A673 (cell line): ENCODE measurements around the gene FLRT2. TPM values are rescaled to one million over a fixed set of nuclear protein-coding genes. Genes with fewer than 3 reads are reported as not detected.

ENCODE experiments used
- BruUV-seq: library from RNA; stranded (reverse); fragments of 400-500 nt; replicated peaks from 2 replicates; lab custom pipeline; 2021; lab: Mats Ljungman, UMichigan
- CTCF ChIA-PET: fragments of 300-600 bp; sonication (Branson Sonifier 250); formaldehyde crosslinking; loops from one replicate; lab custom pipeline; 2022; ENCODE audit warnings: antibody characterized with exemption; lab: Charles Lee
- POLR2A ChIA-PET: fragments of 300-600 bp; sonication (Branson Sonifier 250); formaldehyde crosslinking; loops from one replicate; lab custom pipeline; 2022; ENCODE audit warnings: antibody characterized with exemption; ENCODE audit not compliant: low non-redundant PET; lab: Charles Lee
- DNase-seq: peaks from one replicate; pipeline ENCODE4 v3.0.0-alpha.2; 2015; ENCODE audit warnings: low spot score
- H3K27ac ChIP-seq: fragments of 200-600 bp; sonication (generic); 2 replicates; pipeline ENCODE4 v1.5.1; 2016; ENCODE audit warnings: mixed run types, low read depth, mild to moderate bottlenecking, mixed read lengths, antibody characterized with exemption, low read length; ENCODE audit not compliant: poor library complexity, severe bottlenecking
- H3K27me3 ChIP-seq: fragments of 200-600 bp; sonication (generic); replicated peaks from 2 replicates; pipeline ENCODE4 v1.6.1; 2017; ENCODE audit warnings: mixed run types, low read depth, mild to moderate bottlenecking, mixed read lengths, antibody characterized with exemption, low read length; ENCODE audit not compliant: insufficient read depth, poor library complexity
- H3K36me3 ChIP-seq: fragments of 200-600 bp; sonication (generic); 2 replicates; pipeline ENCODE4 v1.6.1; 2016; ENCODE audit warnings: mixed run types, mild to moderate bottlenecking, mixed read lengths, antibody characterized with exemption, low read length; ENCODE audit not compliant: insufficient read depth, poor library complexity, severe bottlenecking
- H3K4me1 ChIP-seq: fragments of 200-600 bp; sonication (generic); 2 replicates; pipeline ENCODE4 v1.6.1; 2017; ENCODE audit warnings: mixed run types, mild to moderate bottlenecking, mixed read lengths, antibody characterized with exemption, low read length; ENCODE audit not compliant: insufficient read depth, poor library complexity, severe bottlenecking
- H3K4me3 ChIP-seq: fragments of 200-600 bp; sonication (generic); 2 replicates; pipeline ENCODE4 v1.5.1; 2016; ENCODE audit warnings: low read depth, mixed run types, mild to moderate bottlenecking, mixed read lengths, low read length; ENCODE audit not compliant: poor library complexity, severe bottlenecking
- H3K9me3 ChIP-seq: fragments of 200-600 bp; sonication (generic); 2 replicates; pipeline ENCODE4 v1.6.1; 2016; ENCODE audit warnings: mixed run types, low read depth, mild to moderate bottlenecking, mixed read lengths, antibody characterized with exemption, low read length; ENCODE audit not compliant: poor library complexity, severe bottlenecking
- CTCF ChIP-seq: fragments of 300-800, 200-600 bp; sonication (generic); conservative IDR thresholded peaks from 2 replicates; pipeline ENCODE4 v1.5.1; 2017; ENCODE audit warnings: low read depth, mild to moderate bottlenecking, antibody characterized with exemption, low read length, moderate library complexity, mixed read lengths
- EZH2 ChIP-seq: fragments of 200-600 bp; sonication (generic); IDR thresholded peaks from 2 replicates; pipeline ENCODE4 v1.6.1; 2017; ENCODE audit warnings: borderline replicate concordance, low read depth, mild to moderate bottlenecking, mixed read lengths, antibody characterized with exemption, low read length; ENCODE audit not compliant: poor library complexity, severe bottlenecking
- intact Hi-C: fragments of 100-400 bp; cut with micrococcal nuclease; formaldehyde crosslinking; loops from one replicate; pipeline ENCODE4 v1.10.0; 2022; ENCODE audit not compliant: unreplicated experiment
- total RNA-seq: library from RNA; stranded (reverse); gene quantifications from 2 replicates; pipeline ENCODE4 v1.2.3, GENCODE V29; 2021

The FLRT2 gene
- total RNA-seq, 1 experiment from 2014 or later = 128 TPM

GRCh38 chr14:85554106-85554505 is 24.2 kb downstream of the FLRT2 start:
- no peak for TF ChIP-seq EZH2
- no peak for TF ChIP-seq CTCF
- no peaks in the 10 kb centered on the region for H3K27me3 ChIP-seq
- no peaks in the 10 kb centered on the region for H3K9me3 ChIP-seq
- ChIA-PET CTCF (no interaction called here), POLR2A (no interaction called here)
- no TSS peak for BruUV-seq
- intact Hi-C loops = no loop called here
- no peak overlapping the region for H3K4me3 ChIP-seq
- H3K4me1 ChIP-seq = no peaks in the 10 kb centered on the region
- no peak overlapping the region for H3K27ac ChIP-seq
- no peak for DNase-seq
- peaks cover 48% of the 10 kb centered on the region for H3K36me3 ChIP-seq

GRCh38 chr14:85556267-85556666 is 26.3 kb downstream of the FLRT2 start:
- Histone ChIP-seq H3K4me3 (no peak overlapping the region), H3K36me3 (peaks cover 52% of the 10 kb centered on the region), H3K27ac (no peak overlapping the region), H3K9me3 (no peaks in the 10 kb centered on the region), H3K4me1 (no peaks in the 10 kb centered on the region), H3K27me3 (no peaks in the 10 kb centered on the region)
- intact Hi-C loops = no loop called here
- ChIA-PET CTCF (no interaction called here), POLR2A (no interaction called here)
- no peak for DNase-seq
- no TSS peak for BruUV-seq
- no peak for TF ChIP-seq CTCF
- no peak for TF ChIP-seq EZH2

- POLR2A ChIA-PET = no interaction called here
Observed at GRCh38 chr14:85558505-85558904, 28.6 kb downstream of the FLRT2 start.

More at GRCh38 chr14:85558505-85558904, 28.6 kb downstream of the FLRT2 start:
- CTCF ChIA-PET = interaction anchor here (1.2 kb wide), 1 partner anchor 256 kb away, joined by 4 read pairs; no protein-coding TSS in a partner anchor
- Histone ChIP-seq H3K9me3 (no peaks in the 10 kb centered on the region), H3K27me3 (no peaks in the 10 kb centered on the region), H3K27ac (no peak overlapping the region), H3K36me3 (peaks cover 49% of the 10 kb centered on the region), H3K4me1 (no peaks in the 10 kb centered on the region), H3K4me3 (no peak overlapping the region)
- peak; percentile 52 for DNase-seq
- TF ChIP-seq EZH2 = no peak
- TF ChIP-seq CTCF = no peak
- BruUV-seq = no TSS peak
- intact Hi-C loops = no loop called here
